Measurements from ENCODE around the gene RAB3IP.
A peak's percentile ranks its signal among the peaks of the same experiment; 100 is the strongest.

The RAB3IP gene

GRCh38 chr12:69738351-69739286, at the start of gene RAB3IP:
Gene RAB3IP, plus strand, starts transcription at chr12:69738860. Its CDS starts 16,549 bp downstream, at chr12:69755409.
- DNase-seq, result peak; percentile 78 to 92

- no peak for DNase-seq
Observed at GRCh38 chr12:69689638-69690037, 49.0 kb upstream of the RAB3IP start.

- DNase-seq, result no peak
Observed at GRCh38 chr12:69694123-69694522, 44.5 kb upstream of the RAB3IP start.

- peak in 1 of 2 experiments; percentile 16 for DNase-seq
Observed at GRCh38 chr12:69698054-69698453, 40.6 kb upstream of the RAB3IP start.

- peak; percentile 47 to 79 for DNase-seq
Observed at GRCh38 chr12:69698769-69699540, 39.7 kb upstream of the RAB3IP start, which contains the start of gene BEST3. Gene BEST3, minus strand, starts transcription at chr12:69699303. Its CDS starts 1,505 bp downstream, at chr12:69697798.

GRCh38 chr12:69701826-69702225, 36.8 kb upstream of the RAB3IP start:
- DNase-seq, result no peak

- no peak for DNase-seq
Observed at GRCh38 chr12:69703146-69703642, 35.5 kb upstream of the RAB3IP start.

- DNase-seq, result no peak
Observed at GRCh38 chr12:69704357-69704756, 34.3 kb upstream of the RAB3IP start.

GRCh38 chr12:69708649-69709048, 30.0 kb upstream of the RAB3IP start:
- DNase-seq, result no peak

GRCh38 chr12:69712826-69713225, 25.8 kb upstream of the RAB3IP start:
- no peak for DNase-seq

- DNase-seq, result no peak
Observed at GRCh38 chr12:69714542-69714941, 24.1 kb upstream of the RAB3IP start.

GRCh38 chr12:69719336-69720316, 19.0 kb upstream of the RAB3IP start:
- DNase-seq, result no peak

GRCh38 chr12:69720750-69721149, 17.9 kb upstream of the RAB3IP start:
- DNase-seq, result no peak

GRCh38 chr12:69726922-69727321, 11.7 kb upstream of the RAB3IP start:
- no peak for DNase-seq

- no peak for DNase-seq
Observed at GRCh38 chr12:69732088-69732487, 6.6 kb upstream of the RAB3IP start.

- no peak for DNase-seq
Observed at GRCh38 chr12:69733638-69734037, 5.0 kb upstream of the RAB3IP start.

- peak in 1 of 2 experiments; percentile 3 for DNase-seq
Observed at GRCh38 chr12:69739287-69740191, 879 bp downstream of the RAB3IP start.

- no peak for DNase-seq
Observed at GRCh38 chr12:69744109-69744508, 5.4 kb downstream of the RAB3IP start.

GRCh38 chr12:69751476-69751875, 12.8 kb downstream of the RAB3IP start:
- no peak for DNase-seq

GRCh38 chr12:69755302-69755701, 16.6 kb downstream of the RAB3IP start:
- no peak for DNase-seq
